Activated T-cell treated with anti-CD3 and anti-CD28 coated beads for 48 hours (primary cell): ENCODE data around the gene LRRFIP1.
"Not testable (repeated sequence)": the region's sequence is repeated elsewhere in the genome, so short reads cannot be mapped to it uniquely, and the experiment has no call there.

ENCODE experiments used
- DNase-seq: peaks from one replicate; pipeline ENCODE4 v3.0.0-alpha.2; 2020; ENCODE audit warnings: low read depth

Gene LRRFIP1

DNA sequence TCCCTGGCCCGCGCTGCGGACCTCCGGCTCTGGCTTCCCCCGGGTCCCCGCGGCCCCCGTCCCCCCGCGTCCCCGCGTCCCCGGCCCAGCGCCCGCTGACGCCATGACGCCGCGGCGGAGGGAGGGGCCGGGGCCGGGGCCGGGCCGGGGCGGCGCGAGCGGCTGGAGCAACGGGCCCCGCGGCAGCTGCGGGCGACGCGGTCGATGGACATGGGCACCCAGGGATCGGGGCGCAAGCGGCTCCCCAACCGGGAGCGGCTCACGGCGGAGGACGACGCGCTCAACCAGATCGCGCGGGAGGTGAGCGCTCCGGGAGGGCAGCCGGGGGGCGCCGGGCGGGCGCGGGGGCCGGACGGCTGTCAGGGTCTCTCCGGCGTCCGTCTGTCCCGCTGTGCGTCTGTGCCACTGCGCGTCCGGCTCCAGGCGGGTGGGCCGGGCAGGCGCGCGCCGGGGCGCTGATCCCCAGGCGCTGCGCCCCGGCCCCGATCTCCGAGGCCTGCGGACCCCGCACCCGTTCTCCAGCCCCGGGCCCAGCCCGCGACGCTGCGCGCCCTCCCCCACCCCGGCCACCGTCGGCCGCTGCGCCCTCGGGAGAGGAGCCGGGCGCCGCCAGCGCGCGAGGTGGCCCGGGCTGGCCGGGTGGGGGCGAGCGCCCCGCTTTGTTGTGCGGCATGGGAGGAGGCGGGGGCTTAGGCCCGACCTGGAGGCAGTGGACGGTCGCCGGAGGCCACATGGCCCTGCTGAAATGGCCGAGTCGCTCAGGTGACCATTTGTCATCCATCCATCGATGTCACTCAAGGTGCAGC is at the start of gene LRRFIP1:
Gene LRRFIP1 (plus strand): TSS at position 147 of the 806 bp plus-strand sequence. CDS start 58 bp downstream, at position 205.
- DNase-seq, result no peak

GRCh38 chr2:237577956-237578870 is 49.2 kb upstream of the LRRFIP1 start:
- no peak for DNase-seq

GRCh38 chr2:237581326-237581725 is 46.1 kb upstream of the LRRFIP1 start:
- no peak for DNase-seq

- DNase-seq, result peak; percentile 35
Measured at GRCh38 chr2:237581751-237582746, 45.3 kb upstream of the LRRFIP1 start.

GRCh38 chr2:237583385-237584295 is 43.7 kb upstream of the LRRFIP1 start:
- no peak for DNase-seq

- DNase-seq, result no peak
Measured at GRCh38 chr2:237585590-237586221, 41.7 kb upstream of the LRRFIP1 start.

GRCh38 chr2:237588044-237588696 is 39.2 kb upstream of the LRRFIP1 start:
- no peak for DNase-seq

- DNase-seq, result no peak
Measured at GRCh38 chr2:237590272-237591140, 36.9 kb upstream of the LRRFIP1 start, which contains the start of gene RAB17. TSS of gene RAB17 (minus strand) at chr2:237590734. CDS start at chr2:237586154, 4,580 bp downstream.

- no peak for DNase-seq
Measured at GRCh38 chr2:237591141-237591881, 36.1 kb upstream of the LRRFIP1 start.

- no peak for DNase-seq
Measured at GRCh38 chr2:237592425-237592980, 34.9 kb upstream of the LRRFIP1 start.

DNA sequence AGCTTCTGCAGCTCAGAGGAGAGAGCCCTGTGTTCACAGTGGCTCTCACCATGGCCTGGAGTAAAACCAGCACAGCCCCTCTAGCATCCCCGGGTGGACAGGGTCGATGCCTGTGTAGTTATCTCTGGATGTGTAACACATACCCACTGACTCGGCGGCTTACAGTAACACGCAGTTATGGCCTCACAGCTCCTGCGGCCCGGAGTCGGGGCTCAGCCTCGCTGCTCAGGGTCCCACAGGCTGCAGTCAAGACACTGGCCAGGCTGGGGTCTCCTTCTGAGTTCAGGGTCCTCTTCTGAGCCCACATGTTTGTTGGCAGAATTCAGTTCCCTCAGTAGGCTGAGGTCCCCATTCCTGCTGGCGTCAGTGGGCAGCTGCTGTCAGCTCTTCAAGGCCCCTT is 34.4 kb upstream of the LRRFIP1 start:
- no peak for DNase-seq

GRCh38 chr2:237593596-237594320 is 33.6 kb upstream of the LRRFIP1 start:
- DNase-seq, result no peak

- no peak for DNase-seq
Measured at GRCh38 chr2:237594514-237594871, 32.9 kb upstream of the LRRFIP1 start.

GRCh38 chr2:237595829-237596519 is 31.4 kb upstream of the LRRFIP1 start:
- DNase-seq, result not testable (repeated sequence)

GRCh38 chr2:237596520-237597195 is 30.7 kb upstream of the LRRFIP1 start:
- DNase-seq, result no peak
